RWPE1 (cell line): Measurements from ENCODE around the gene ZC3H18.

Source experiments
- CTCF ChIA-PET: fragments of 350-600 bp; sonication (Branson Sonifier 250); formaldehyde crosslinking; extraction: SDS; loops from one replicate; lab custom pipeline; 2021; lab: Yijun Ruan, JAX
- POLR2A ChIA-PET: fragments of 400-600 bp; formaldehyde crosslinking; extraction: SDS; loops from one replicate; lab custom pipeline; 2020; ENCODE audit warnings: antibody characterized with exemption; ENCODE audit not compliant: low non-redundant PET; lab: Yijun Ruan, JAX
- DNase-seq: peaks from one replicate; pipeline ENCODE4 v3.0.0; 2012; ENCODE audit warnings: low spot score
- H3K27ac ChIP-seq: fragments of 450-650 bp; 2 replicates; pipeline ENCODE4 v1.5.1; 2017
- CTCF ChIP-seq: fragments of 450-650 bp; conservative IDR thresholded peaks from 2 replicates; pipeline ENCODE4 v1.5.1; 2017; ENCODE audit warnings: low read depth, mild to moderate bottlenecking

Gene ZC3H18

GRCh38 chr16:88553739-88554138 is 16.5 kb upstream of the ZC3H18 start:
- ChIA-PET CTCF (interaction anchor here (0.6 kb wide), 1 partner anchor 1137 kb away, joined by 3 read pairs; no protein-coding TSS in a partner anchor), POLR2A (no interaction called here)
- H3K27ac ChIP-seq = no peak overlapping the region
- no peak for TF ChIP-seq CTCF
- DNase-seq = no peak

GRCh38 chr16:88554711-88555264 is 15.4 kb upstream of the ZC3H18 start:
- no peak for TF ChIP-seq CTCF
- no peak overlapping the region for H3K27ac ChIP-seq
- DNase-seq = no peak
- CTCF ChIA-PET = interaction anchor here (0.6 kb wide), 1 partner anchor 48 kb away, joined by 4 read pairs; no protein-coding TSS in a partner anchor
- POLR2A ChIA-PET = no interaction called here

- ChIA-PET CTCF (no interaction called here), POLR2A (no interaction called here)
- no peak for TF ChIP-seq CTCF
- no peak overlapping the region for H3K27ac ChIP-seq
- no peak for DNase-seq
Measured at GRCh38 chr16:88556294-88556988, 13.8 kb upstream of the ZC3H18 start.

GRCh38 chr16:88558457-88559442 is 11.5 kb upstream of the ZC3H18 start:
- DNase-seq = peak; percentile 39
- TF ChIP-seq CTCF = peak; percentile 31
- POLR2A ChIA-PET = no interaction called here
- CTCF ChIA-PET = interaction anchor here (0.6 to 0.7 kb wide), 4 partner anchors 9 to 557 kb away, joined by 3 to 4 read pairs (median 4); no protein-coding TSS in a partner anchor
- H3K27ac ChIP-seq = no peak overlapping the region

- peak; percentile 16 for DNase-seq
- CTCF ChIA-PET = interaction anchor here (0.5 to 1.0 kb wide), 9 partner anchors 12 to 1310 kb away, joined by 3 to 5 read pairs (median 3); no protein-coding TSS in a partner anchor
- H3K27ac ChIP-seq = no peak overlapping the region
- no peak for TF ChIP-seq CTCF
- POLR2A ChIA-PET = interaction anchor here (1.2 kb wide), 1 partner anchor 9 kb away, joined by 4 read pairs; the partner anchor contains the start of gene ZC3H18
Measured at GRCh38 chr16:88560714-88561484, 9.3 kb upstream of the ZC3H18 start.
